ENCODE measurements around the gene HOXB8.

HOXB8 gene

DNA sequence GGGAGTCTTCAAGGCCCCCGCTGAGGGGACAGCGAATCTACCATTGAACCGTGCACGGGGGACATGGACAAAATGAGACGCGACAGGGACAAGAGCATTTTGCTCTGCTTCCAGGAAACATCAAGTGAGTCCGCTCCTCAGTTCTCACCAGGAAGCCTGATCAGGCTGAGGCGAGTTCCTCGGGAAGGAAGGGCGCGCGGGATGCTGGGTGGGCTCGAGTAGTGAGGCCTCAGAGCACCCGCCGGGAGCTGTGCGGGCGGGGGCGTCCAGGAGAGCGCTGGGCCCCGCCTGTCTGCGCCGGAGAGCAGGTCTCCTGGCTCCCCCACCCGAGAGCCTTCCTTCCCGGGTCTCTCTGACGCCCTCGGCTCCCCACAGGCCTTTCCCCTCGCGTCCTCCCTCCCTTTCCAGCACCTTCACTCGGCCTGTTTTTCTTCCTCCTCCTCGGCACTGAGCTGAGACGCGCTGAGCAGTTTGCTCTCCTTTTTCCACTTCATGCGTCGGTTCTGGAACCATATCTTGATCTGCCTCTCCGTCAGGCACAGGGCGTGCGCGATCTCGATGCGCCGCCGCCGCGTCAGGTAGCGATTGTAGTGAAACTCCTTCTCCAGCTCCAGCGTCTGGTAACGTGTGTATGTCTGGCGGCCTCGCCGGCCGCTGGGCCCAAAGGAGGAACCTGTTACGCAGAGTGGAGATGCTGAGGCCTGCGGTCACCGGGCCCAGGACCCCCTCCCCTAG lies 18.9 kb downstream of the HOXB8 start:
- DNase-seq: no peak

GRCh38 chr17:48595278-48595999 lies 19.7 kb downstream of the HOXB8 start:
- no peak for DNase-seq

- no peak for DNase-seq
Observed at GRCh38 chr17:48594538-48595277, 20.4 kb downstream of the HOXB8 start.

- peak; percentile 68 for DNase-seq
Observed at GRCh38 chr17:48593840-48594537, 21.1 kb downstream of the HOXB8 start.

- DNase-seq: peak; percentile 57
Observed at GRCh38 chr17:48593126-48593829, 21.8 kb downstream of the HOXB8 start, which contains the start of gene HOXB5. TSS of gene HOXB5 (minus strand) at chr17:48593779. CDS start at chr17:48593682, 97 bp downstream.

DNA sequence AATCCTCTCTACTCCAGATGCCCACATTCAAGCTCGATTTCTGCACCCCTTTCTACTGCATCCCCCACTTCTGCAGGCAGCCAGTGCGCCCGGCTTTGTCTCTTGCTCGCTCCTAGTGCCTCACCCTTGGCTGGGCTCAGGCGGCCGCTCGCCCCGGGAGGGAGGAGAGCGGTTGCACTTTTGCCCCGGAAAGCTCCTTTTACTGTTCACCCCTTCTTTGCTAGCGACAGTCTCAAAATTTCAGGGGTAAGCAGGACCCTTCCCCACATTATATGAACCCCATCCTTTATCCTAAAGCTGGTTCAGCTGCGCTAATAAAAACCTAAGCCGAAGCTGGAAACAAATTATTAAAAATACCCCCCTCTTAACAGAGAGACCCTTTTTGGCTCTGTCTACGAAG lies 22.5 kb downstream of the HOXB8 start:
- no peak for DNase-seq

DNA sequence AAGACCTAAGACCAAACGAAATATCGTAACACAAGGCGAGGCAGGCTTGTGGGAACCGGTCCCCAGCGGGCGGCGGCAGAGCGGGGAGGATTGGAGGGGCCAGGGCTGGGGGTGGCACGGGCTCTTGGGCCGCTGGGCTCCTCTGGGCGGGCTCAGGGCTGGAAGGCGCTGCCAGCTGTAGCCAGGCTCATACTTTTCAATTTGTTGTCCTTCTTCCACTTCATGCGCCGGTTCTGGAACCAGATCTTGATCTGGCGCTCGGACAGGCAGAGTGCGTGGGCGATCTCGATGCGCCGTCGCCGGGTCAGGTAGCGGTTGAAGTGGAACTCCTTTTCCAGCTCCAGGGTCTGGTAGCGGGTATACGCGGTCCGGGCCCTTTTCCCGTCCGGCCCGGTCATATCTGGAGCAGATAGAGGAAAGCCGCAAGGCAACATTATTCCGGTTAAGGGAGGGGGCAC lies 23.0 kb downstream of the HOXB8 start:
- no peak for DNase-seq

- no peak for DNase-seq
Observed at GRCh38 chr17:48591255-48592056, 23.6 kb downstream of the HOXB8 start.

DNA sequence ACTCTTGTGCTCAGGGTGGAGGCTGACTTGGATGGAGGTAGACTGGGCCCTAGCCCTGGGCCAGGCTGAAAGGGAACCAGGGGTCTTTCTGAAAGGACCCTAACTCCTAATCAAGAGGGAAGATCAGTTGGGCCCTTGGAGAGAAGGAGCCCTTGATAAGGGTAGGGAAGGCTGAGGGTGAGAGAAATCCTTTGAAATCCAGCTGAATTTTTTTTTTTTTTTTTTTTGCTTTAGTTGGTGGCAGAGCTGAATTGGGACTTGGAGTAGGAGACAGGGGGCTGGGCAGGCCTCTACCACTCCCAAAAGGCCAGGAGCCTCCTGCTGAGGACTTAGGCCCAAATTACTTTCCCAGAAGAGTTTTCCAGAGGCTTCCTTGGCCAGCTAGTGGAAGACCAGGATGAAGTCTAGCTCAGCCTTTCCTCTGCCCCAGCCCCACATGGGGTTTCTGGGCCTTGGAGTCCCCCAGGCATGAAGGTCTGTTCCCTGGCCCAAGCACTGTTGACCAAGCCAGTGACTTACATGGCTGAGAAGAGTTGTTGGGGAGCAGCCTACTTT lies 24.4 kb downstream of the HOXB8 start:
- DNase-seq: no peak

GRCh38 chr17:48589831-48590606 lies 25.1 kb downstream of the HOXB8 start, which contains the start of gene HOXB3:
TSS of gene HOXB3 (minus strand) at chr17:48590241. CDS start at chr17:48552474, 37,767 bp downstream.
- DNase-seq: no peak

- no peak for DNase-seq
Observed at GRCh38 chr17:48589060-48589830, 25.8 kb downstream of the HOXB8 start.

DNA sequence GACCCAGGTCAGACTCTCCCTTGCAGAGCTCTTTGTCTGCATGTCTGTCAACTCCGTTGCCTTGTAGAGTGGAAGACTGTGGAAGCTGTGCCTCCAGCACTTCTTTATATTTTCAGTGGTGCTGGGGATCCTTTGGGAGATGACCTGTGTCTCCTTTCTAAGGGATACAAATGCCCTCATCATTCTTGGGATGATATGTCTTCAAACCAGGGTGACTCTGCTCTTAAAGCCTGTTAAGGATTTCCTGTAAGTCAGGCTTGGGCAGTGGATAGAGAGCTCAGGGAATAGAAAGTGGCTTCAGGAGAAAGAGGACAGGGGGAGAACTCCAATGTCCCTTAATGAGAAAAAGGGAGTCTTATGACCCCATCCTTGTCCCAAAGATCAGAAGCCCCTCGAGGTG lies 26.6 kb downstream of the HOXB8 start:
- no peak for DNase-seq

DNA sequence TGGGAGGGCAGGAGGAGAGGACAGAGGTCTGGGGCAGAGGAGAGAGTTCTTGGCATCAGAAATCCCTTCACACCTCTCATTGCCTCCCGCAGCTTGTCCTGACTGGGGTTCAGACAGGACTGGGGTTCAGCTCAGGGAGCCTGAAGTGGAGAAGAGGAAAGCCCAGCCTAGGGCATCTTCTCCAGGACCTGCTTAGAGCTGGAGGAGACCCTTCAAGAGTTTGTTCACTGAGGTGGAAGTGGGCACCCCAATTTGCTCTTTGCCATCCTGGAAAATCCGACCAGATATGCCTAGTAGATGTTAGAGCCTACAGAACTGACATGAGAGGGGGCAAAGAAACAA lies 27.0 kb downstream of the HOXB8 start:
- no peak for DNase-seq

DNA sequence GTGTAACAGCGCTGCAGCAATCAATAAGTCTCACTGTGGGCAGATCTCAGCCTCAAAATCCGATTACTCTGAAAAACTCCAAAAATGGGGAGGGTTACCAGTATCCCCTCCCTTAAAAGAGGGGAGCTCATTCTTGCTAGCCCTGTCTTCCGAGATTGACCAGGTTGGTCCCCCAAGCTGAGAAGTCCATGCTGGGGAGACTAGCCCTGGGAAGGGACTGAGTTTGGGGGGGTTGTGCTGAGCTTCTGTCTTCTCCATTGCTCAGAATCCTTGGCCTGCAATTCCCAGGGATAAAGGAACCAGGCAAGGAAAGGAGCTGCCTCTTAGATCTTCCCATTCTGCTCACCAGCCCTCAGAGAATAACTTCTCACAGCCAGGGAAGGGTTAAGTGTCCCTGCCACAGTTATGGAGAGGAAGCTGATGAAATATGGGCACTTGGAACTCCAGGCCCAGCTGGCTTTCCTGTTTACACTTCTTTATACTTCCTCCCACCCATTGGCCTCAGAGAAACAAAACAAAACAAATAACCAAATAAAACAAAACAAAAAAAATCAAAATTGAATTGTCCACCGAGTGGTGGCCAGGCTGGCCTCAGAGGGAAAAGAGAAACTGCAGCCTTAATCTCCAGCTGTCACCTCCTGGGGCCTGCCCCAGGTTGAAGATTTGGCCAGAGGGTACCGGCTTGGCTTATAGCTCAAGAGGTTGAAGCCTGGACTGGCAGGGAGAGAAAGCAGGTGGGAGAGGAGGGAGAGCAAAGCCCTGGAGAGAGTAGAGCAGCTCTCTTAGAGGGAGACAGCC lies 27.6 kb downstream of the HOXB8 start:
- DNase-seq: no peak

- DNase-seq: no peak
Observed at GRCh38 chr17:48586355-48587258, 28.5 kb downstream of the HOXB8 start.

- DNase-seq: no peak
Observed at GRCh38 chr17:48584223-48584741, 30.8 kb downstream of the HOXB8 start.

DNA sequence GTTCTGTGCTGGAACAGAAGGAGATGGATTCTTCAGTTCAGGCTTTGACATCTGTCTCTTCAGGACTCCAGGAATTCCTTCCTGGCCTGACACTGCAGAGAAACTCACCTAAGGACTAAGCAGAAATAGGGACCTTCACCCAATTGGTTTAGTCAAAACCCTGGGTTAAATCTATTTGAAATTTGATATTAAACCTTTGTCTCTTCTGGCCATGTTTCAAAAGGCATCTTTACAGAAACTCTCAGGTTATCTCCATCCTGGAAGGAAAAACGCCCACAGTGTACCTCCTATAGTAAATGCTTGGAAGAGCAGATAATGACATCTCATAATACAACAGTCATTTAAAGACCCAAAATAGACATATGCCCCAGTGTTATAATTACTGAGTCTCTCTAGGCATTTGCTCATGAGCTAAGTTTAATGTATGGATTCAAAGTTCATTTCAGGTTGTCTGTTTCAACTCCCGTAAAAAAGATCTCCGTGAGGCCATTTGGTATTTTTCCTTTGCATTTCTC lies 31.3 kb downstream of the HOXB8 start:
- DNase-seq: no peak

Measured in NCI-H526 treated with DMSO at 0.1 percent for 48 hours (cell line).